HepG2 (cell line): ENCODE measurements around the gene ZNF747. TPM values are rescaled to one million over a fixed set of nuclear protein-coding genes. Genes with fewer than 3 reads are reported as not detected.

Source experiments
- ATF1 ChIP-seq: IDR thresholded peaks from 2 replicates; pipeline ENCODE4 v1.6.1; 2016; ENCODE audit warnings: mild to moderate bottlenecking, control low read depth
- DMAP1 ChIP-seq: IDR thresholded peaks from 2 replicates; pipeline ENCODE4 v1.6.1; 2016
- GATAD2A ChIP-seq: IDR thresholded peaks from 2 replicates; pipeline ENCODE4 v1.6.1; 2016
- MTA1 ChIP-seq: sonication (generic); formaldehyde crosslinking; IDR thresholded peaks from 2 replicates; pipeline ENCODE4 v1.4.0; 2020; ENCODE audit warnings: missing genetic modification reagents, mild to moderate bottlenecking, borderline replicate concordance
- NFE2L1 ChIP-seq: sonication (generic); formaldehyde crosslinking; IDR thresholded peaks from 2 replicates; pipeline ENCODE4 v1.4.0; 2020; ENCODE audit warnings: missing genetic modification reagents, mild to moderate bottlenecking, borderline replicate concordance
- PCBP2 ChIP-seq: fragments of 200-400 bp; formaldehyde crosslinking; optimal IDR thresholded peaks from 2 replicates; pipeline ENCODE3; 2018; ENCODE audit warnings: low read length, low read depth; ENCODE audit not compliant: poor library complexity, severe bottlenecking
- PTBP1 ChIP-seq: fragments of 200-400 bp; formaldehyde crosslinking; IDR thresholded peaks from 2 replicates; pipeline ENCODE4 v1.6.1; 2018; ENCODE audit warnings: low read length, low read depth; ENCODE audit not compliant: poor library complexity, severe bottlenecking
- RBAK ChIP-seq: sonication (generic); formaldehyde crosslinking; IDR thresholded peaks from 2 replicates; pipeline ENCODE4 v1.5.1; 2020; ENCODE audit warnings: mild to moderate bottlenecking, missing genetic modification reagents
- RBM39 ChIP-seq: fragments of 200-400 bp; formaldehyde crosslinking; IDR thresholded peaks from one replicate; pipeline ENCODE4 v1.6.1; 2018; ENCODE audit warnings: antibody characterized with exemption, mild to moderate bottlenecking, low read depth, low read length; ENCODE audit not compliant: poor library complexity, severe bottlenecking
- RFX3 ChIP-seq: IDR thresholded peaks from 2 replicates; pipeline ENCODE4 v1.6.1; 2016; ENCODE audit warnings: missing biosample characterization, missing genetic modification reagents
- TFE3 ChIP-seq: IDR thresholded peaks from 2 replicates; pipeline ENCODE4 v1.6.1; 2016
- UBTF ChIP-seq: sonication (generic); formaldehyde crosslinking; IDR thresholded peaks from 2 replicates; pipeline ENCODE4 v1.4.0; 2020; ENCODE audit warnings: mild to moderate bottlenecking, missing genetic modification reagents
- ZFP82 ChIP-seq: sonication (generic); formaldehyde crosslinking; IDR thresholded peaks from 2 replicates; pipeline ENCODE4 v1.5.1; 2020; ENCODE audit warnings: mild to moderate bottlenecking, missing genetic modification reagents, borderline replicate concordance
- ZNF703 ChIP-seq: sonication (generic); formaldehyde crosslinking; IDR thresholded peaks from 2 replicates; pipeline ENCODE4 v1.5.1; 2020; ENCODE audit warnings: missing genetic modification reagents, mild to moderate bottlenecking, moderate library complexity, borderline replicate concordance
- ZNF704 ChIP-seq: sonication (generic); formaldehyde crosslinking; IDR thresholded peaks from 2 replicates; pipeline ENCODE4 v1.8.1; 2023; ENCODE audit warnings: mild to moderate bottlenecking, inconsistent platforms, moderate library complexity, missing genetic modification reagents, borderline replicate concordance
- ZNF737 ChIP-seq: sonication (generic); formaldehyde crosslinking; IDR thresholded peaks from 2 replicates; pipeline ENCODE4 v1.5.0; 2020; ENCODE audit warnings: missing genetic modification reagents, mild to moderate bottlenecking, borderline replicate concordance
- ZNF749 ChIP-seq: sonication (generic); formaldehyde crosslinking; IDR thresholded peaks from 2 replicates; pipeline ENCODE4 v1.8.0; 2022; ENCODE audit warnings: mild to moderate bottlenecking, missing genetic modification reagents, moderate library complexity, borderline replicate concordance
- ZNF816 ChIP-seq: sonication (generic); formaldehyde crosslinking; IDR thresholded peaks from 2 replicates; pipeline ENCODE4 v1.8.0; 2022; ENCODE audit warnings: missing genetic modification reagents, mild to moderate bottlenecking, borderline replicate concordance
- polyA plus RNA-seq, 8 experiments: library from polyadenylated mRNA; depleted of rRNA in 3 of 8; stranded (reverse) in 7 of 8; unstranded in 1 of 8; fragments of >200 nt; fragmentation: Illumina TruSeq in 4 of 8; extraction: Trizol in 4 of 8; gene quantifications; 2 replicates each; pipeline versions ENCODE4 v1.2.1 to v1.2.3, GENCODE V29; 2011 to 2016; ENCODE audit warnings: low read depth in 4 of 8, missing spikeins in 1 of 8, mixed read lengths in 1 of 8; ENCODE audit not compliant: insufficient read depth in 1 of 8
- total RNA-seq, 5 experiments: library from RNA; depleted of rRNA; stranded (reverse); fragments of >200 nt; fragmentation: Illumina TruSeq; extraction: Trizol; gene quantifications; 2 replicates each; pipeline ENCODE4 v1.2.3, GENCODE V29; 2016; ENCODE audit warnings: low read depth in 1 of 5

ZNF747 gene
- total and polyA plus RNA-seq, 2 of the 13 experiments (the other 11 are each of a cell fraction or from before 2014, with no cell fraction given): 7.2 to 10.2 TPM

- TF ChIP-seq ZNF703 (CRISPR knock-in tag): peak; percentile 40; the same call in 1 of the 2 replicates
- TF ChIP-seq PTBP1: peak; percentile 35
- TF ChIP-seq TFE3 (CRISPR knock-in tag): 0 out of 2 replicates have a peak, but pooled peaks have one; percentile 28
- TF ChIP-seq ZNF704: peak; percentile 82; the same call in 1 of the 2 replicates
- TF ChIP-seq ZNF749: peak; percentile 24; the same call in 1 of the 2 replicates
- no peak for TF ChIP-seq NFE2L1
- TF ChIP-seq GATAD2A: peak; percentile 80
- peak; percentile 79 for TF ChIP-seq ATF1 (CRISPR knock-in tag)
- TF ChIP-seq PCBP2: no peak
- peak; percentile 92 for TF ChIP-seq DMAP1 (CRISPR knock-in tag)
- peak; percentile 66; the same call in 1 of the 2 replicates for TF ChIP-seq ZNF737
- no peak for TF ChIP-seq MTA1 (CRISPR knock-in tag)
- TF ChIP-seq ZNF816 (CRISPR knock-in tag): no peak; the same call in 1 of the 2 replicates
- TF ChIP-seq ZFP82 (CRISPR knock-in tag): peak; percentile 70; the same call in 1 of the 2 replicates
- TF ChIP-seq RFX3 (CRISPR knock-in tag): peak; percentile 60; the same call in 1 of the 2 replicates
- TF ChIP-seq UBTF (CRISPR knock-in tag): peak; percentile 93
- TF ChIP-seq RBAK: peak; percentile 69; the same call in 1 of the 2 replicates
- TF ChIP-seq RBM39: peak; percentile 91
These were observed 23.5 kb upstream of the ZNF747 start, which contains the start of gene ZNF764 (continued) for GRCh38 chr16:30557957-30558788.
